SK-N-SH (cell line): Measurements from ENCODE around the gene SNTG2. TPM values are rescaled to one million over a fixed set of nuclear protein-coding genes. Genes with fewer than 3 reads are reported as not detected.

Experiments
- CTCF ChIA-PET: fragments of 300-600, 350-600 bp; formaldehyde crosslinking; extraction: SDS; loops from one replicate; lab custom pipeline; 2021; lab: Yijun Ruan, JAX
- POLR2A ChIA-PET: fragments of 350-600 bp; sonication (Branson Sonifier 250); formaldehyde crosslinking; extraction: SDS; loops from one replicate; lab custom pipeline; 2020; ENCODE audit warnings: antibody characterized with exemption, inconsistent platforms; lab: Yijun Ruan, JAX
- DNase-seq: peaks from one replicate; pipeline ENCODE4 v3.0.0; 2012
- H2AFZ ChIP-seq: fragments of 200-600 bp; sonication (generic); 2 replicates; pipeline ENCODE4 v1.8.1; 2016; ENCODE audit warnings: antibody characterized with exemption, mild to moderate bottlenecking, low read depth
- H3F3A ChIP-seq: fragments of 200-600 bp; sonication (generic); replicated peaks from 2 replicates; pipeline ENCODE3; 2016; ENCODE audit warnings: antibody characterized with exemption, mild to moderate bottlenecking; ENCODE audit not compliant: insufficient read depth
- H3K27ac ChIP-seq, 2 experiments: fragments of 200-500 bp in 1 of 2; fragments of 200-600 bp in 1 of 2; sonication (Bioruptor generic) in 1 of 2; sonication (generic), shearing (Covaris generic) in 1 of 2; 2 replicates each; pipeline versions ENCODE4 v1.5.1 to v1.6.1; 2014 to 2016; ENCODE audit warnings: low read depth in 2 of 2, inconsistent platforms in 1 of 2, low read length in 1 of 2, mild to moderate bottlenecking in 1 of 2, mixed read lengths in 1 of 2
- H3K27me3 ChIP-seq: fragments of 200-600 bp; sonication (generic), shearing (Covaris generic); 2 replicates; pipeline ENCODE4 v1.6.1; 2016; ENCODE audit warnings: mixed run types; ENCODE audit not compliant: insufficient read depth
- H3K36me3 ChIP-seq, 2 experiments: fragments of 200-500 bp in 1 of 2; fragments of 200-600 bp in 1 of 2; sonication (Bioruptor generic) in 1 of 2; sonication (generic) in 1 of 2; replicated peaks in 1 of 2; 2 replicates each; pipeline versions ENCODE3 to v1.5.1; 2014 to 2016; ENCODE audit warnings: low read length in 1 of 2, mild to moderate bottlenecking in 1 of 2; ENCODE audit not compliant: insufficient read depth in 2 of 2, control insufficient read depth in 1 of 2
- H3K4me1 ChIP-seq, 2 experiments: fragments of 200-500 bp in 1 of 2; fragments of 200-600 bp in 1 of 2; sonication (Bioruptor generic) in 1 of 2; sonication (generic), shearing (Covaris generic) in 1 of 2; 2 replicates each; pipeline versions ENCODE4 v1.5.1 to v1.6.1; 2014 to 2016; ENCODE audit warnings: low read depth in 1 of 2, low read length in 1 of 2, mixed run types in 1 of 2; ENCODE audit not compliant: insufficient read depth in 2 of 2, control insufficient read depth in 1 of 2
- H3K4me2 ChIP-seq: fragments of 200-600 bp; sonication (generic), shearing (Covaris generic); 2 replicates; pipeline ENCODE4 v1.6.1; 2017; ENCODE audit warnings: mixed run types
- H3K4me3 ChIP-seq, 2 experiments: fragments of 200-500 bp in 1 of 2; fragments of 200-600 bp in 1 of 2; sonication (Bioruptor generic) in 1 of 2; sonication (generic), shearing (Covaris generic) in 1 of 2; 2 replicates each; pipeline versions ENCODE4 v1.5.1 to v1.8.1; 2014 to 2016; ENCODE audit warnings: low read depth in 2 of 2, inconsistent platforms in 1 of 2, low read length in 1 of 2, mild to moderate bottlenecking in 1 of 2, mixed read lengths in 1 of 2, moderate library complexity in 1 of 2
- H3K79me2 ChIP-seq: fragments of 200-600 bp; sonication (generic); 2 replicates; pipeline ENCODE4 v1.8.1; 2017; ENCODE audit warnings: mild to moderate bottlenecking; ENCODE audit not compliant: insufficient read depth
- H3K9ac ChIP-seq: fragments of 200-600 bp; sonication (generic); 2 replicates; pipeline ENCODE4 v1.6.1; 2017; ENCODE audit warnings: mixed run types
- H3K9me2 ChIP-seq: fragments of 200-600 bp; sonication (generic); 2 replicates; pipeline ENCODE4 v1.6.1; 2017; ENCODE audit warnings: mixed run types
- H3K9me3 ChIP-seq: fragments of 200-600 bp; sonication (generic); 2 replicates; pipeline ENCODE4 v1.6.1; 2017; ENCODE audit warnings: mixed run types, mild to moderate bottlenecking, moderate library complexity
- H4K20me1 ChIP-seq: fragments of 200-600 bp; sonication (generic); 2 replicates; pipeline ENCODE4 v1.6.1; 2017; ENCODE audit warnings: mild to moderate bottlenecking, mixed run types; ENCODE audit not compliant: insufficient read depth
- CHD2 ChIP-seq: fragments of 150-350 bp; IDR thresholded peaks from 2 replicates; pipeline ENCODE4 v1.6.1; 2018; ENCODE audit warnings: low read length; ENCODE audit not compliant: partially characterized antibody
- EZH2phosphoT487 ChIP-seq: fragments of 200-600 bp; sonication (generic); IDR thresholded peaks from 2 replicates; pipeline ENCODE4 v1.6.1; 2017; ENCODE audit warnings: low read depth, mixed run types, mild to moderate bottlenecking, antibody characterized with exemption, moderate library complexity, borderline replicate concordance
- FOXM1 ChIP-seq: IDR thresholded peaks from 2 replicates; pipeline ENCODE4 v1.4.0; 2012; ENCODE audit warnings: low read depth, mild to moderate bottlenecking
- MEF2A ChIP-seq: IDR thresholded peaks from 2 replicates; pipeline ENCODE4 v1.4.0; 2012; ENCODE audit warnings: low read depth, borderline replicate concordance
- NFIC ChIP-seq: IDR thresholded peaks from 2 replicates; pipeline ENCODE4 v1.4.0; 2012; ENCODE audit warnings: borderline replicate concordance
- RCOR1 ChIP-seq: fragments of 150-350 bp; IDR thresholded peaks from 2 replicates; pipeline ENCODE4 v1.6.1; 2017; ENCODE audit warnings: antibody characterized with exemption, low read length
- RFX5 ChIP-seq: IDR thresholded peaks from 2 replicates; pipeline ENCODE4 v1.6.1; 2012; ENCODE audit warnings: mild to moderate bottlenecking, improper control_type of control experiment, low read length
- RXRA ChIP-seq: IDR thresholded peaks from 2 replicates; pipeline ENCODE4 v1.4.0; 2012; ENCODE audit warnings: low read depth, mild to moderate bottlenecking, borderline replicate concordance
- YY1 ChIP-seq: IDR thresholded peaks from 2 replicates; pipeline ENCODE4 v1.4.0; 2012; ENCODE audit warnings: low read depth, mild to moderate bottlenecking
- WGBS: methylation state at CpG from one replicate; pipeline ENCODE4 v1.1.6; 2017; ENCODE audit warnings: low lambda C conversion rate; 5-methylcytosine and 5-hydroxymethylcytosine counted together
- polyA plus RNA-seq, 3 experiments: library from polyadenylated mRNA; depleted of rRNA; stranded (reverse); fragments of >200 nt; gene quantifications; 2 replicates each; pipeline ENCODE4 v1.2.3, GENCODE V29; 2012
- TF ChIP-seq, protein P1 (sequence below): IDR thresholded peaks from 2 replicates; pipeline ENCODE4; 2012
- TF ChIP-seq, protein P2 (sequence below): fragments of 150-350 bp; IDR thresholded peaks from 2 replicates; pipeline ENCODE4 v1.6.1; 2016; ENCODE audit warnings: mild to moderate bottlenecking, low read depth, low read length
- TF ChIP-seq, protein P3 (sequence below): fragments of 150-350 bp; IDR thresholded peaks from 2 replicates; pipeline ENCODE4 v1.6.1; 2017; ENCODE audit warnings: antibody characterized with exemption, low read length, low read depth, borderline replicate concordance
- TF ChIP-seq, protein P4 (sequence below): IDR thresholded peaks from 2 replicates; pipeline ENCODE4 v1.4.0; 2012; ENCODE audit warnings: low read depth
- TF ChIP-seq, protein P5 (sequence below): IDR thresholded peaks from 2 replicates; pipeline ENCODE4 v1.4.0; 2012; ENCODE audit warnings: low read depth, borderline replicate concordance

The SNTG2 gene
- polyA plus RNA-seq, 1 of the 3 experiments (the other 2 are of a cell fraction): not detected

DNA sequence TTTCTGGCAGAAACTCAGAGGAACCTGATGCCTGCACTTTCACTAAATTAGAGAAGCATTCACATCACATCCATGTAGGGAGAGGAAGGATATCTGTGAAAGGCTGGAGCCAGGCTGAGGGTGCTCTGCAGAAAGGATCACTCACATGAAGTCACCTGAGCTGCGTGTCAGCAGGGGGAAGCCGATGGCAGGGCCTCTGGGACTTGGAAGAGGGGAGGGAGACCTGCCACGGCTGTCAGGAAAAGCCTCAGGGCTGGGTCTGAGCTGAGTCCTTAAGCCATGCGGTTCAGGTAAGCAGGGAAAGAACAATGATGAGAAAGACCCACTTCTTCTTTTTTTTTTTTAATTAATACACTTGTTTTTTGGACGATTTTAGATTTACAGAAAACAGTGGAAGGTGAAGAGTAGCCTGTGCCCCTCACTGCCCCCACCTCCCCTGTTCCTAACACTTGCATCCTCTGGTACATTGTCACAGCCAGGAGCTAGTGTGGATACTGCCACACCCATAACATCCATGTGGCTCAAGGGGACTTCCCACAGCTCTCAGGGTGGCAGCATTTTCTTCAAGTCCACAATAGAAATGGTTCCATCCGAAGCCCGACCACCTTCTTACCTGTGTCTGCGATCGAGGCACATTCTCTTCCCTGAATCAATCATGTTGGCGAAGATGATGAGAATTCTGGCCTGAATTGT is 306.1 kb downstream of the SNTG2 start (continued):
- TF ChIP-seq EZH2phosphoT487 (no peak), RCOR1 (no peak)

DNA sequence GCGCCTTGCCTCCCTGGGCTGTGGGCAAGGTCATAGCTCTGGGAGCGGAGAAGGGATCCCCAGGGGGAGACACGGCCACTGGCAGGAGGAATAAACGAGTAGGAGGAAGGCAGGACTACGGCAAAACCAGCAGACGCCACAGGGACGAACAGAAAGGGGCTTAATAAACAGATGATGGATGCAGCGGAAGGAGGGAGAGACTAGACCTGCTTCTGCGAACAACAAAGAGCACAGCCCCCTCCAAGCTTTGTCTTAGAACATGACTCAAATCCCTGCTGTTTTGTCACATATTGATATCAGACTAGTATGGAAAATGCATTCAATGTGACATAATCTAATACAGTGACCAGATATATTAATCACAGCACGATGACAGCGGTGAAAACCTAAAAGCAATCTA is 306.7 kb downstream of the SNTG2 start:
- Histone ChIP-seq H3K9ac (no peak overlapping the region), H3K4me3 (no peak overlapping the region), H3K36me3 (no peaks in the 10 kb centered on the region), H3K4me2 (no peak overlapping the region), H3F3A (no peaks in the 10 kb centered on the region), H2AFZ (no peak overlapping the region), H3K27me3 (no peaks in the 10 kb centered on the region), H4K20me1 (no peaks in the 10 kb centered on the region), H3K9me2 (no peaks in the 10 kb centered on the region), H3K9me3 (no peaks in the 10 kb centered on the region; the same call in 1 of the 2 replicates), H3K79me2 (no peaks in the 10 kb centered on the region), H3K4me1 (no peaks in the 10 kb centered on the region; a peak in 1 of 4 replicates), H3K27ac (no peak overlapping the region)
- 33% methylated on average over 11 of the region's 11 CpGs for WGBS
- TF ChIP-seq YY1 (no peak), MEF2A (no peak)
- no peak for DNase-seq
- CTCF ChIA-PET: interaction anchor here (1.2 to 1.6 kb wide), 3 partner anchors 10 to 117 kb away, joined by 3 to 4 read pairs (median 3); no protein-coding TSS in a partner anchor
- POLR2A ChIA-PET: no interaction called here

DNA sequence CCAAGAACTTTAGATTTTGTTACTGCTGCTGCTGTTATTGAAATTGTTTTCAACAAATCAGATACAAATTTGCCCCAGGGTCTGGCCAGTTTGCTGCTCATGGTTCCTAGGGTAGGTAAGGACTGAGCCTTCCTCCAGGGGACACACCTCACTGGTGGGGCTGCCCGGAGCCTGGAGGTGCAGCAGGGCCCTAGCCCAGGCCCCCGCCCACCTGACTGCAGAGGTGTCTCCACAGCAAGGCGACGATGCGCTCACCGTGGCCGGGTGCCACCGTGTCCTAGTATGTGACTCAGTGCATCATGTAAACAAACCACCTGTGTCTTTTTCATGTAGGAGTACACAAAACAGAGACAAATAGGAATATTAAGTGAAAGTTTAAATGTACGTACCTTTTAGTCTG is 309.1 kb downstream of the SNTG2 start:
- H3K9me2 ChIP-seq: no peaks in the 10 kb centered on the region
- POLR2A ChIA-PET: no interaction called here
- no peaks in the 10 kb centered on the region; the same call in 1 of the 2 replicates for H3K9me3 ChIP-seq
- no peaks in the 10 kb centered on the region for H3K79me2 ChIP-seq
- no peak overlapping the region for H3K4me2 ChIP-seq
- no peak overlapping the region for H3K27ac ChIP-seq
- H3K4me3 ChIP-seq: no peak overlapping the region
- no peaks in the 10 kb centered on the region for H3K36me3 ChIP-seq
- CTCF ChIA-PET: no interaction called here
- no peaks in the 10 kb centered on the region for H4K20me1 ChIP-seq
- TF ChIP-seq CHD2 (no peak), RXRA (no peak)
- TF ChIP-seq, protein P1, sequence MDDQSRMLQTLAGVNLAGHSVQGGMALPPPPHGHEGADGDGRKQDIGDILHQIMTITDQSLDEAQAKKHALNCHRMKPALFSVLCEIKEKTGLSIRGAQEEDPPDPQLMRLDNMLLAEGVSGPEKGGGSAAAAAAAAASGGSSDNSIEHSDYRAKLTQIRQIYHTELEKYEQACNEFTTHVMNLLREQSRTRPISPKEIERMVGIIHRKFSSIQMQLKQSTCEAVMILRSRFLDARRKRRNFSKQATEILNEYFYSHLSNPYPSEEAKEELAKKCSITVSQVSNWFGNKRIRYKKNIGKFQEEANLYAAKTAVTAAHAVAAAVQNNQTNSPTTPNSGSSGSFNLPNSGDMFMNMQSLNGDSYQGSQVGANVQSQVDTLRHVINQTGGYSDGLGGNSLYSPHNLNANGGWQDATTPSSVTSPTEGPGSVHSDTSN: no peak
- no peak overlapping the region for H2AFZ ChIP-seq
- peaks cover 0 to 4% of the 10 kb centered on the region in 2 experiments; a peak in 1 of 4 replicates for H3K4me1 ChIP-seq
- H3F3A ChIP-seq: no peaks in the 10 kb centered on the region
- WGBS: 56% methylated on average over 8 of the region's 9 CpGs
- no peak overlapping the region for H3K9ac ChIP-seq
- H3K27me3 ChIP-seq: no peaks in the 10 kb centered on the region
- DNase-seq: no peak

DNA sequence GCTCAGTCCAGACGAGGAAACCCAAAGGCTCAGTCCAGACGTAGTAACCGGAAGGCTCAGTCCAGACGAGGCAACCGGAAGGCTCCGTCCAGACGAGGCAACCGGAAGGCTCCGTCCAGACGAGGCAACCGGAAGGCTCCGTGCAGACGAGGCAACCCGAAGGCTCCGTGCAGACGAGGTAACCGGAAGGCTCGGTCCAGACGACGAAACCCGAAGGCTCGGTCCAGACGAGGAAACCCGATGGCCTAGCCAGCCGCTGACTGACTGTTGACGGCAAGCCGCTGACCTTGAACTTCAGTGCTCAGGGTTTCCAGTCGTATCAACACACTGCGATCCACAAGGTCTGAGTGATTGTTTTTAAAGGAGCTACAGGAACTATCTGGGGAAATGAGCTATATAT is 312.0 kb downstream of the SNTG2 start:
- Histone ChIP-seq H3K9me2 (no peaks in the 10 kb centered on the region), H3K27ac (no peak overlapping the region), H4K20me1 (no peaks in the 10 kb centered on the region), H3K4me3 (no peak overlapping the region), H3K36me3 (no peaks in the 10 kb centered on the region), H3K27me3 (no peaks in the 10 kb centered on the region), H3K79me2 (no peaks in the 10 kb centered on the region), H3K4me2 (no peak overlapping the region), H3K4me1 (peaks cover 0 to 4% of the 10 kb centered on the region in 2 experiments; a peak in 1 of 4 replicates), H2AFZ (no peak overlapping the region), H3F3A (no peaks in the 10 kb centered on the region), H3K9me3 (no peaks in the 10 kb centered on the region; the same call in 1 of the 2 replicates), H3K9ac (no peak overlapping the region)
- CTCF ChIA-PET: interaction anchor here (1.1 to 1.6 kb wide), 2 partner anchors 16 to 18 kb away, joined by 3 read pairs; no protein-coding TSS in a partner anchor
- no peak for DNase-seq
- WGBS: 71% methylated on average over 29 of the region's 29 CpGs
- POLR2A ChIA-PET: no interaction called here
- TF ChIP-seq YY1 (no peak), CHD2 (no peak), NFIC (no peak), RFX5 (no peak), RXRA (no peak), FOXM1 (no peak), RCOR1 (no peak)
- TF ChIP-seq, protein P2, sequence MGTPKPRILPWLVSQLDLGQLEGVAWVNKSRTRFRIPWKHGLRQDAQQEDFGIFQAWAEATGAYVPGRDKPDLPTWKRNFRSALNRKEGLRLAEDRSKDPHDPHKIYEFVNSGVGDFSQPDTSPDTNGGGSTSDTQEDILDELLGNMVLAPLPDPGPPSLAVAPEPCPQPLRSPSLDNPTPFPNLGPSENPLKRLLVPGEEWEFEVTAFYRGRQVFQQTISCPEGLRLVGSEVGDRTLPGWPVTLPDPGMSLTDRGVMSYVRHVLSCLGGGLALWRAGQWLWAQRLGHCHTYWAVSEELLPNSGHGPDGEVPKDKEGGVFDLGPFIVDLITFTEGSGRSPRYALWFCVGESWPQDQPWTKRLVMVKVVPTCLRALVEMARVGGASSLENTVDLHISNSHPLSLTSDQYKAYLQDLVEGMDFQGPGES: no peak
- TF ChIP-seq, protein P3, sequence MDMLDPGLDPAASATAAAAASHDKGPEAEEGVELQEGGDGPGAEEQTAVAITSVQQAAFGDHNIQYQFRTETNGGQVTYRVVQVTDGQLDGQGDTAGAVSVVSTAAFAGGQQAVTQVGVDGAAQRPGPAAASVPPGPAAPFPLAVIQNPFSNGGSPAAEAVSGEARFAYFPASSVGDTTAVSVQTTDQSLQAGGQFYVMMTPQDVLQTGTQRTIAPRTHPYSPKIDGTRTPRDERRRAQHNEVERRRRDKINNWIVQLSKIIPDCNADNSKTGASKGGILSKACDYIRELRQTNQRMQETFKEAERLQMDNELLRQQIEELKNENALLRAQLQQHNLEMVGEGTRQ: no peak
- TF ChIP-seq, protein P4, sequence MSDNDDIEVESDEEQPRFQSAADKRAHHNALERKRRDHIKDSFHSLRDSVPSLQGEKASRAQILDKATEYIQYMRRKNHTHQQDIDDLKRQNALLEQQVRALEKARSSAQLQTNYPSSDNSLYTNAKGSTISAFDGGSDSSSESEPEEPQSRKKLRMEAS: no peak
- TF ChIP-seq, protein P5, sequence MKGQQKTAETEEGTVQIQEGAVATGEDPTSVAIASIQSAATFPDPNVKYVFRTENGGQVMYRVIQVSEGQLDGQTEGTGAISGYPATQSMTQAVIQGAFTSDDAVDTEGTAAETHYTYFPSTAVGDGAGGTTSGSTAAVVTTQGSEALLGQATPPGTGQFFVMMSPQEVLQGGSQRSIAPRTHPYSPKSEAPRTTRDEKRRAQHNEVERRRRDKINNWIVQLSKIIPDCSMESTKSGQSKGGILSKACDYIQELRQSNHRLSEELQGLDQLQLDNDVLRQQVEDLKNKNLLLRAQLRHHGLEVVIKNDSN: no peak
